Activated CD4-positive, alpha-beta T cell treated with anti-CD3 and anti-CD28 coated beads, Interleukin-2, amount 10 ng/mL, durations not matched to agents 24 days and 14 days (primary cell): Measurements from ENCODE around the gene TBP. TPM values are rescaled to one million over a fixed set of nuclear protein-coding genes. Genes with fewer than 3 reads are reported as not detected.
"Not testable (repeated sequence)": the region's sequence is repeated elsewhere in the genome, so short reads cannot be mapped to it uniquely, and the experiment has no call there.

Experiments used
- DNase-seq: peaks from one replicate; pipeline ENCODE4 v3.0.0; 2022
- H3K27ac Mint-ChIP-seq: one replicate; pipeline ENCODE4 v1.8.0; 2022; ENCODE audit warnings: mild to moderate bottlenecking, mixed read lengths
- H3K27me3 Mint-ChIP-seq: one replicate; pipeline ENCODE4 v1.8.0; 2022; ENCODE audit warnings: mixed read lengths
- H3K36me3 Mint-ChIP-seq: one replicate; pipeline ENCODE4 v1.8.0; 2022; ENCODE audit warnings: low read depth, mild to moderate bottlenecking, mixed read lengths
- H3K4me1 Mint-ChIP-seq: one replicate; pipeline ENCODE4 v1.8.0; 2021; ENCODE audit warnings: mixed read lengths
- H3K4me3 Mint-ChIP-seq: one replicate; pipeline ENCODE4 v1.8.0; 2022; ENCODE audit warnings: mild to moderate bottlenecking, moderate library complexity, mixed read lengths
- H3K9me3 Mint-ChIP-seq: one replicate; pipeline ENCODE4 v1.8.0; 2021; ENCODE audit warnings: mixed read lengths
- intact Hi-C: fragments of 100-400 bp; cut with micrococcal nuclease; formaldehyde crosslinking; loops from one replicate; pipeline ENCODE4 v1.15.1; 2023
- total RNA-seq: library from RNA; stranded (reverse); gene quantifications from 2 replicates; pipeline ENCODE4 v1.2.3, GENCODE V29; 2022

Gene TBP
- total RNA-seq, 1 donor from 2014 or later, result 29.2 TPM

DNA sequence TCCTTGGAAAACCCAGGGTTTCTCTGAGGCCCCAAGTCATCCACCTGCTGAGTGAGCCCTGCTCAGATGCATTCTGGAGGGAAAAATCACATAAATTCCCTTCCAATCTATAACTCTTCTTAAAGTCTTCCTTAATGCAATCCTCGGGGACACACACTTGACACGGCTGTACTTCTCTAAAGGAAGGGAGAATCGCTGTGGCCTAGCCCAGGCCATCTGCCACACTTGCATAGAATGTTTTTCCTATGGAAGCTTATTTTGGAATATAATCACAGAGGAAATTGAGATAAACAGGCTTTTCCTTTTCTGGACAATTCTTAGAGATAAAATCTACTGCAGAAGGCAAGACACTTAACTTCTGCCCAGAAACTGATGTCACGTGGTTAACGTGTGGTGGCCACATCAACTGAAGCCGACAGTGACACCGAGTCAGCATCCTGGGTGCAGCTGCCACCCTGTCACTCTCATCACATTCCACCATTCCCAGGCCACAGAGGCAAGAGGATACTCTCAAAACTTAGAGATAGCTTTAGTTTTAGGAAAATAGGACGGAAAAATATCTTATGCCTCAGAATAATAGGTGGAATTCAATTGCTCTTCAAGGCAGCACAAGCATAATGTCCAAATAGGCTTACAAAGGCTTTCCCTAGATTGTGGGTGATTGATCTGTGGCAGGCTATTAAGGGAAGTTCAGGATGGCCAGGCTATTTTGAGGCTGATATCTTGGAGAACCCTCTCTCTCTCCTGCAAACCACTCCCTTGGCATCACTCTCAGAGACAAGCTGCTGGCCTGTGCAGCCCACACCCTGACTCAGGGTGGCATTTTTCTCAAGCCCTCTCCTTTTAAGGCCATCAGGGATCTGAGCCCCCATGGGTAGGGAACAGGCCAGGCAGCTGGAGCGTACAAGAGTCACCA, 30.7 kb upstream of the TBP start:
- Mint-ChIP-seq H3K27me3 (peaks cover 48% of the 10 kb centered on the region), H3K27ac (no peak overlapping the region), H3K4me1 (peaks cover 6% of the 10 kb centered on the region), H3K4me3 (no peak overlapping the region), H3K36me3 (no peaks in the 10 kb centered on the region), H3K9me3 (no peaks in the 10 kb centered on the region)
- DNase-seq, result no peak
- intact Hi-C loops, result loop anchor here (10.0 kb wide), 1 partner anchor 219 kb away; the partner anchor contains the start of gene FAM120B

GRCh38 chr6:170524172-170524502, 30.0 kb upstream of the TBP start:
- Mint-ChIP-seq H3K36me3 (no peaks in the 10 kb centered on the region), H3K4me3 (no peak overlapping the region)

DNA sequence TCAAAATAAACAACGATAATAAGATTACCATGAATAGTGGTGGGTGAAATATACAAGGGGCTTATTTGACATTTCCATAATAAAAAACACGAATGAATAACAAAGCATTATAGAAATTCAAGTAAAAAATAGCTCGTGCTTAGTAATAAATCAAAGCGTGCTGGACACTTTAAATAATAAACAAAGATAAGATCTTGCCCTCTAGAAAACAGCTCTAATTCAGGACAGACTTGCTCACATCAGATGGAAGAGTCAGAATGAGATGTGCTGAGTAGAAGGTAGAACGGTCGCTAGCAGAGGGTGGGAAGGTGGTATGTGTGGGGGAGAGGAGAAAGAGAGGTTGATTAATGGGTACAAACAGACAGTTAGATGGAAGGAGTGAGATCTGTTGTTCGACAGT, 28.4 kb upstream of the TBP start:
- H3K27ac Mint-ChIP-seq, result no peak overlapping the region
- no peak overlapping the region for H3K4me3 Mint-ChIP-seq

More at GRCh38 chr6:170524172-170524502, 30.0 kb upstream of the TBP start:
- H3K4me1 Mint-ChIP-seq, result peaks cover 9% of the 10 kb centered on the region
- no peaks in the 10 kb centered on the region for H3K9me3 Mint-ChIP-seq
- peaks cover 42% of the 10 kb centered on the region for H3K27me3 Mint-ChIP-seq
- DNase-seq, result no peak
- no peak overlapping the region for H3K27ac Mint-ChIP-seq
- intact Hi-C loops, result loop anchor here (10.0 kb wide), 1 partner anchor 219 kb away; the partner anchor contains the start of gene FAM120B

DNA sequence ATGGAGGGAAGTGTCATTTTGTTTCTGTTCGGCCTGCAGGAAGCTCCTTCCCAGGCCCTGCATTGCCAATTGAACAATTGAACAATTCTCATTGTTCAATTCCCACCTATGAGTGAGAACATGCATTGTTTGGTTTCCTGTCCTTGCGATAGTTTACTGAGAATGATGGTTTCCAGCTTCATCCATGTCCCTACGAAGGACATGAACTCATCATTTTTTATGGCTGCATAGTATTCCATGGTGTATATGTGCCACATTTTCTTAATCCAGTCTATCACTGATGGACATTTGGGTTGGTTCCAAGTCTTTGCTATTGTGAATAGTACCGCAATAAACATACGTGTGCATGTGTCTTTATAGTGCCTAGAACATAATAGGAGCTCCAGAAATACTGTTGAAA, 26.2 kb upstream of the TBP start:
- not testable (repeated sequence) for H3K27ac Mint-ChIP-seq, H3K36me3 Mint-ChIP-seq, H3K4me1 Mint-ChIP-seq, H3K9me3 Mint-ChIP-seq, DNase-seq, H3K4me3 Mint-ChIP-seq
- intact Hi-C loops, result loop anchor here (10.0 kb wide), 1 partner anchor 223 kb away; the partner anchor contains the start of gene FAM120B
- H3K27me3 Mint-ChIP-seq, result peaks cover 19% of the 10 kb centered on the region

More for the DNA sequence above, 28.4 kb upstream of the TBP start:
- DNase-seq, result no peak
- H3K4me1 Mint-ChIP-seq, result peaks cover 9% of the 10 kb centered on the region
- intact Hi-C loops, result loop anchor here (10.0 kb wide), 1 partner anchor 221 kb away; the partner anchor contains the start of gene FAM120B
- H3K9me3 Mint-ChIP-seq, result no peaks in the 10 kb centered on the region
- H3K36me3 Mint-ChIP-seq, result no peaks in the 10 kb centered on the region
- peaks cover 26% of the 10 kb centered on the region for H3K27me3 Mint-ChIP-seq

GRCh38 chr6:170529839-170530469, 24.2 kb upstream of the TBP start:
- Mint-ChIP-seq H3K27me3 (peaks cover 10% of the 10 kb centered on the region), H3K4me1 (peaks cover 6% of the 10 kb centered on the region), H3K36me3 (peaks cover 11% of the 10 kb centered on the region), H3K27ac (no peak overlapping the region), H3K9me3 (no peaks in the 10 kb centered on the region), H3K4me3 (no peak overlapping the region)
- peak; percentile 89 for DNase-seq
- intact Hi-C loops, result loop anchor here (1.0 to 10.0 kb wide), 4 partner anchors 225 to 1633 kb away; partner anchors contain the start of gene FAM120B

DNA sequence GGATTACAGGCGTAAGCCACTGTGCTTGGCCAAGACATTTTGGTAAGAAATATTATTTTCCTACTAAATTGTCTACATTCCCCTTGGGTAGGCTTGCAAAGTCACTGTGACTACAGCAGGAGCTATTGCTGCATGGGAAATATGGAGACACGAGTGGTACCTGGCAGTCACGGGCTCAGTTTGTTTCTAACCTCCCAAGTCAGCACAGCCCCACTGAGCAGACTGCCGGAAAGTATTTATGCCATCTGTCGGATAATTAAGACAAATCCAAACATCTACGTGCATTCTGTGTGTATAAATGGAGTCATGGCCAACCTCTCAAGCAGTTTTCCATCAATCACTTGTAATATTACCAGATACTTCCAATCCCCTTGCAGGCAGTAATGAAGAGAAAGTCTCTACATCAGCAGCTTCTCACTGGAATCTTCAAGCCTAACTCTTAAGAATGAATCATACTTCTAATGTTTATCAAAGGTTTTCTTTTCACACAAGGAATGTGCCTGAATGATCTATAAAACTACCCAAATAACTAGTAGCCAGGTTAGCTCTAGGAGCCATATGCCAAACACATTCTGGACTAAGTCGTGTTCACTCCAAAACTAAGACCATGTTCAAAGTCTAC, 21.2 kb upstream of the TBP start:
- peaks cover 6% of the 10 kb centered on the region for H3K4me1 Mint-ChIP-seq
- H3K9me3 Mint-ChIP-seq, result no peaks in the 10 kb centered on the region
- H3K27ac Mint-ChIP-seq, result no peak overlapping the region
- no peak for DNase-seq
- intact Hi-C loops, result loop anchor here (5.0 kb wide), 2 partner anchors 701 to 1636 kb away; no protein-coding TSS in a partner anchor
- H3K4me3 Mint-ChIP-seq, result no peak overlapping the region
- H3K27me3 Mint-ChIP-seq, result no peaks in the 10 kb centered on the region
- peaks cover 38% of the 10 kb centered on the region for H3K36me3 Mint-ChIP-seq

DNA sequence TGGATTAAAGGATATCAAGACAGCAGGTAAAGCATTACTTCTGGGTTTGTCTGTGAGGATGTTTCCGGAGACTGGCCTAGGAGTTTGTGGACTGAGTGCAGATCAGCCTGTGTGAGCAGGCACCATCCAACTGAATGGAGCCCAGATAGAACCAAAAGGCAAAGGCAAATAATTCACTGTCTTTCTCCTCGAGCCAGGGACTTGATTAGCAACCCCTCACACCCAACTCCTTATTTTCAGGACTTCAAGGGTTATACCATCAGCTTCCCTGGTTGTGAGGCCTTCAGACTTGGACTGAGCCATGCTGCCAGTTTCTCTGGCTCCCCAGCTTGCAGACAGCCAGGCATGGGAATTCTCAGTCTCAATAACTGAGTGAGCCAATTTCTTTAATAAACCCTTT, 20.4 kb upstream of the TBP start:
- no peak for DNase-seq
- intact Hi-C loops, result loop anchor here (5.0 kb wide), 2 partner anchors 701 to 1636 kb away; no protein-coding TSS in a partner anchor
- Mint-ChIP-seq H3K9me3 (no peaks in the 10 kb centered on the region), H3K27me3 (no peaks in the 10 kb centered on the region), H3K4me1 (peaks cover under 1% of the 10 kb centered on the region), H3K4me3 (no peak overlapping the region), H3K36me3 (peaks cover 42% of the 10 kb centered on the region), H3K27ac (no peak overlapping the region)

- no peaks in the 10 kb centered on the region for H3K27me3 Mint-ChIP-seq
- H3K4me1 Mint-ChIP-seq, result peaks cover 2% of the 10 kb centered on the region
- intact Hi-C loops, result no loop called here
- DNase-seq, result no peak
- H3K27ac Mint-ChIP-seq, result no peak overlapping the region
- no peaks in the 10 kb centered on the region for H3K9me3 Mint-ChIP-seq
- H3K36me3 Mint-ChIP-seq, result peaks cover 50% of the 10 kb centered on the region
- H3K4me3 Mint-ChIP-seq, result no peak overlapping the region
These were observed 19.2 kb upstream of the TBP start for GRCh38 chr6:170535004-170535403.

DNA sequence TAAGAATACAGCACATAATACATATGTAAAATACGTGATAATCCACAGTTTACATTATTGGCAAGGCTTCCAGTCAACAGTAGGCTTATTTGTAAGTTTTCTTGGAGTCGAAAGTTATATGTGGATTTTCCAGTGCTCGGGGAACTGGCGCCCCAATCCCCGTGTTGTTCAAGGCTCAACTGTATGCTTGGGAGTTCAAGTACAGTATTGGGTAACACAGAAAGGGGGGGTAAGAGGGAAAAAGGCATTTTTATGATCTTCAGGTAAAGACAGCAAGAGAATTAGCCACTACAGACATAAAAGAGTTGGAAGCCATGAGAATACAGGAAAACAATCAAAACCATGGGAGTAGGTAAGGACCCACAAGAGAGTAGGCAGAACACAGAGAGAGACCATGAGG, 17.5 kb upstream of the TBP start:
- Mint-ChIP-seq H3K9me3 (no peaks in the 10 kb centered on the region), H3K27ac (no peak overlapping the region), H3K27me3 (no peaks in the 10 kb centered on the region), H3K36me3 (peaks cover 60% of the 10 kb centered on the region), H3K4me3 (no peak overlapping the region), H3K4me1 (peaks cover 12% of the 10 kb centered on the region)
- intact Hi-C loops, result no loop called here
- DNase-seq, result no peak

GRCh38 chr6:170537329-170537728, 16.8 kb upstream of the TBP start:
- peaks cover 64% of the 10 kb centered on the region for H3K36me3 Mint-ChIP-seq
- H3K4me1 Mint-ChIP-seq, result peaks cover 14% of the 10 kb centered on the region
- no peaks in the 10 kb centered on the region for H3K27me3 Mint-ChIP-seq
- no peak for DNase-seq
- H3K9me3 Mint-ChIP-seq, result no peaks in the 10 kb centered on the region
- no peak overlapping the region for H3K4me3 Mint-ChIP-seq
- no peak overlapping the region for H3K27ac Mint-ChIP-seq
- intact Hi-C loops, result no loop called here

- H3K4me3 Mint-ChIP-seq, result no peak overlapping the region
- peaks cover 69% of the 10 kb centered on the region for H3K36me3 Mint-ChIP-seq
- no peaks in the 10 kb centered on the region for H3K27me3 Mint-ChIP-seq
- no peak overlapping the region for H3K27ac Mint-ChIP-seq
- no peaks in the 10 kb centered on the region for H3K9me3 Mint-ChIP-seq
- DNase-seq, result no peak
- intact Hi-C loops, result no loop called here
- peaks cover 18% of the 10 kb centered on the region for H3K4me1 Mint-ChIP-seq
These were observed 12.0 kb upstream of the TBP start for GRCh38 chr6:170542031-170542719.

DNA sequence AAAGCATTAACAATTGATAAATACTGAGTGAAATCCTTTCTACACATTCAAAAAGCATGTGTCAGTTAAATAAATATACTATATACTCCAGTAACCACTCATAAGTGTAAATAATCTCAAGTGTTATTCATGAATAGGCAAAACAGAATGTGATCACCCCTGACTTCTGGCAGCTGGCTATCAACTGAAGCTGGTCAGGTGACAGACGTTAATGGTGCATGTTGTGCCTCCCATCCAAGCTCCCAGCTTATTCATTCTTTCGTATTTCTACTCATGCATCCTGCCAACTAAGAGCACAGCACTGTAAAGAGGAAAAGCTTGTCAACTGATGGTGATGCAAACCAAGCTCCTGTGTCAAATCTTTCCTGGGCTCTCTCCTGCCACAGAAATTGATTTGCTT, 8.8 kb upstream of the TBP start:
- Mint-ChIP-seq H3K36me3 (peaks cover 73% of the 10 kb centered on the region), H3K9me3 (no peaks in the 10 kb centered on the region), H3K4me1 (peaks cover 32% of the 10 kb centered on the region), H3K4me3 (no peak overlapping the region), H3K27me3 (no peaks in the 10 kb centered on the region), H3K27ac (no peak overlapping the region)
- intact Hi-C loops, result no loop called here
- DNase-seq, result no peak

DNA sequence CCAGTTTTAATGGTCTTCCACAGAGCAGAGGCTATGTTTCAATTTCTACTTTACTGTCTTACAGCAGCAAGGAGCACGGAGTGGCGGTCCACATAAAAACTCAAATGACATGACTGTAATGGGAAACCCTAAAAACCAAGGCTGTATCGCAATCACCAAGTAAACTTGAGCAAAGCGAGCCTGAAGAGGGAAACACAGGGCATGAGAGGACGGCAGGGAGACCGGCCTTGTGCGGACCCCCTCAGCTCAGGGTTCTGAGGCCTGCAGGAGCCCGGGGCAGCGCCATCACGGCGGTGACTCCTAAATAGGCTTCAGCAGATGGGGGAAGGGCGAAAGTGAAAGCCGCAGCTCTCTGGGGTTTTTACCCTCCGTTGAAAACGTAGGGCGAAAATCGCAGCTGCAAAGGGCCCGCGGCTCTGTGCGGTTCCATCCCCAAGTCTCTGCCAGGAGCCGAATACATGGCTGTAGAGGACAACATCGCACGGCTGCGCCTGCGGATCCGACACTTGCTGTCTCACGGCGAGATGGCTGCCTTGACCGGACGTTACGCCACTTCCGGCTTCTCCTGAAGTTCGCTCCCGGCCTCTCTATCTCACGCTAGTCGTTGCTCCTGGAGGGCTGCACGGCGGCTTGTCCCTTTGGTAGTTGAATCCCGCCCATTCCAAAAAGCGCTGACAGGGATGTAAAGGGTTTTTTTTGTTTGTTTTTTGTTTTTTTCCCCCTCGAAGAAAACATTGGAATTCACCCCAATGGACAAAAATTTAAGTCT, 1.2 kb upstream of the TBP start, which contains the start of gene PSMB1:
Gene PSMB1, minus strand, starts transcription at position 543 of the 769 bp plus-strand sequence. Its CDS starts 65 bp downstream, at position 478.
- Mint-ChIP-seq H3K27ac (no peak within 1 kb of the TSS), H3K9me3 (no peaks in the 10 kb centered on the region), H3K4me1 (peaks cover 34% of the 10 kb centered on the region), H3K27me3 (no peaks in the 10 kb centered on the region), H3K4me3 (no peak within 1 kb of the TSS), H3K36me3 (peaks cover 37% of the 10 kb centered on the region)
- intact Hi-C loops, result loop anchor here (1.0 to 2.0 kb wide), 2 partner anchors 31 to 830 kb away; partner anchors contain the start of gene PDCD2
- peak; percentile 95 for DNase-seq
